HS-27A (cell line): Measurements from ENCODE around the gene LCE1F.
A peak's percentile ranks its signal among the peaks of the same experiment; 100 is the strongest.

Experiments used
- DNase-seq: peaks from one replicate; pipeline ENCODE4 v3.0.0-alpha.2; 2012; ENCODE audit warnings: low read depth, missing footprints

Gene LCE1F

GRCh38 chr1:152776361-152776760 lies 1.4 kb downstream of the LCE1F start:
- no peak for DNase-seq

GRCh38 chr1:152777510-152778137 lies 2.7 kb downstream of the LCE1F start:
- DNase-seq: no peak

- DNase-seq: peak; percentile 40
Observed at GRCh38 chr1:152783095-152783494, 8.2 kb downstream of the LCE1F start.

GRCh38 chr1:152786077-152786476 lies 11.1 kb downstream of the LCE1F start, which contains the start of gene LCE1E:
Gene LCE1E, plus strand, starts transcription at chr1:152786257. Its CDS starts 1,043 bp downstream, at chr1:152787300.
- no peak for DNase-seq

DNA sequence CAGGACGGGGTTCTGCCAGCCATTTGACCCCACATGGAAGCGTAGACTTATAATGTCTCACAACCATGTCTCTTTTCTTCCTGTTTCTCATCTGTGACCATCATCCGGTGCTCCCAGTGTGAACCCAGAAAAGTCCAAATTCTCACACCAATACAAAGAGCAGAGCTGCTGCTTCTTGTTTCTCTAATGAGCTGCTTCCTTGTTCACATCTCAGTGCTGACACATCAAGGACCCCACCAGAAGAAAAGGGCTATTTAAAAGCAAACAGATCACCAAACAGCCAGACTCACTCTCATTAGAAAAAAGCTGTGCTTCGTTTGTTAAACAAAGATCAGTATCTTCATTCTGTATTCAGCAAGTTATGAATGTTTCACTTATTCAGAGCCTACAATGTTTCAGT lies 20.7 kb downstream of the LCE1F start:
- no peak for DNase-seq

DNA sequence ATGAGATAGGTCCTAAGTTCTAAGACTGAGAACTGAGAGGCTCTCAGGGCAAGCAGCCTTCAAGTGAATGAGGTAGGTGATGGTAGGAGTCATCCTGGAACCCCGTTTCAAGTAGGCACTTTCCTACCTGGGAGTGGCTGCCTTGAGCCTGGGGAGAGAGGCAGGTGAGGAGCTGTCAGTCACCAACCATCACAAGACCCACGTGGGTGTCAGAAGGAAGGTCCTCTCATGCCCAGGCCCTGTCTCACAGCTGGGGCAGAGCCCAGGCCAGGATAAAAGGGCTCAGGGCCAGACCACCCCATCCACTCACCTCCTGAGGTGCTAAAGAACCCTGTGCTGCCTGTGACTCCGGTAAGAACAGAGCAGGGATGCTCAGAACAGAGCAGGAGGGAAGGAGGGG lies 21.5 kb downstream of the LCE1F start, which contains the start of gene LCE1D:
Gene LCE1D, plus strand, starts transcription at position 301 of the 400 bp plus-strand sequence. CDS start 1,074 bp downstream, outside the sequence.
- no peak for DNase-seq

DNA sequence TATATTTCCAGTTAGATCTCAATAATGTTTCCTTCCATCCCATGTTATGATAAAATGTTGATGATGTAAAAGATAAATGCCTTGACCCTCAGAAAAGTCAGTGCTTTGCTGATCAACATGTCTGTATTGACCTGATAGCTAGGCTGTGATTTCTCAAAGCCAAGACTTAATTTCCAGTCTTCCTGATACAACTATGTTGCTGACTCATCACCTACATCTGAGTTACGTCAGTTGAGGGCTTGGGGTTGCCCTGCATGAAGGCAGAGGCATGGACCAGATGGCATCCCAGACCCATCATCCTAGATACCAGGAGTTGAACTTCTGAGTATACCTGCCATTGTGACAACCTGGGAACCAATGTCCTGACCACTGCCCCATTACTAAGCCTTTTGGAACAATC lies 26.4 kb downstream of the LCE1F start:
- DNase-seq: no peak

DNA sequence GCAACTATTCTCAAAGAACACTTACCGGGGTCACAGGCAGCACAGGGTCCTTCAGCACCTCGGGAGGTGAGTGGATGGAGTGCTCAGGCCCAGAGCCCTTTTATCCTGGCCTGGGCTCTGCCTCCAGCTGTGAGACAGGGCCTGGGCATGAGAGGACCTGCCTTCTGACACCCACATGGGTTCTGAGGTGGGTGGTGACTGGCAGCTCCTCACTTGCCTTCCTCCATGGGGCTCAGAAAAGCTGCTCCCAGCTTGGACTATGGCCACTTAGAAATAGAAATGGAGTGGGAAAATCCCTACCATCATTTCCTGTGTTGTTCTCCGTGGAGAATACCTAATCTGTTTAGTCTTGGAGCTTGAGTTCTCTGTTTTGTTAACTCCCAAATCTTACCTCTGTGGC lies 31.6 kb downstream of the LCE1F start, which contains the start of gene LCE1C:
Gene LCE1C, minus strand, starts transcription at position 76 of the 400 bp plus-strand sequence. CDS start 1,173 bp downstream, outside the sequence.
- DNase-seq: no peak

GRCh38 chr1:152811050-152811449 lies 36.1 kb downstream of the LCE1F start:
- no peak for DNase-seq

DNA sequence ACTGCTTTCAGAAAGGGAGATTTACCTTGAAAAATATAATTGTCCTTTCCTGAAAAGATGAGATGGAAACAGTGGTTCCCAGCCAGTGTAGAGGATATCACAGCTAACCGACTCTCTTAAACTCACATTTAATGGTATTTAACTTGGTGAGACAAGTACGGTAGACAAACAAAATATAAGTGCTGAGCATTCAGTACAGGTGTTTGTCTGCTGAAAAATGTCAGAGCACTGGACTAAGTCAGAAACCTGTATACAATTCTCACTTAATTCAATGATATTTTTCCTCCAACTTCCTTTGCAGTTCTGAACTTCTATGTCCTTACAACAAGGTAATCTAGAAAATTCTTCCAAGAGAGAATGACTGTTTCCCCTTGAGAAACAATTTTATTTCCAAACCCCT lies 36.7 kb downstream of the LCE1F start, which contains the start of gene LCE1B:
Gene LCE1B, plus strand, starts transcription at position 301 of the 400 bp plus-strand sequence. CDS start 476 bp downstream, outside the sequence.
- DNase-seq: no peak

- no peak for DNase-seq
Observed at GRCh38 chr1:152817309-152817708, 42.4 kb downstream of the LCE1F start.

DNA sequence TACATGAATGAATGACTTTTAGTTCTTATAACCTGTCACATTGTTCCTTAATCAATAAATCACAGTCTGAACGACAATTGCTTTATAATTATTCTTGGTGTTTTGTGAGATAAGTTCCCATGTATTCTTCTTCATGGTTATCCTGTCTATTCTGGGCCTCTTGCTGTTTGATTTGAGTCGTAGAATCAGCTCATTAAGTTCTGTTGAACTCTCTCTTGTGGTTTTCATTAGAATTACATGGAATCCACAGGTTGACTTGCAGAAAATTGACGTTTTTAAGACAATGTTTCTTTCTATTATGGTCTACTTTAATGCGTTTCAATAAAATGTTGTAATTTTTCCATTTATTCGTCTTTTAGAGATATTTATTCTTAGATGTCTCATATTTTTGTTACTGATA lies 48.4 kb downstream of the LCE1F start:
- no peak for DNase-seq

DNA sequence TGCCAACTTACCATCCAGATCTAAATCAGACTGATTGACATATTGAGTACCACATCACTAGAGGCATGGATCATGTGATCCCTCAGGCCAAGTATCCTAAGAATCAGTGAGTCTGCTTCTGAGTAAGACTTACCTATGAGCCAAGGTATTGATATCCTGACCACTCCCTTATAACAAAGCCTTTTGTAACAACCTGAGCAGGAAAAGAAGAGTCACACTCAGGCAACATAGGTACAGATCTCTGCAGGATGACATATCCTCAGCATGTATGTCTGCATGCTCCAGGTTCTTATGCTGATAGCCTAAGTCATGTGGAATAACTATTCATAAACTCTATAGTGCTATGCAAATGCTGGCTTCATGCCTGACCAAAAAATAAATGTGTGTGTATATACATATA lies 50.0 kb downstream of the LCE1F start:
- DNase-seq: no peak
